Measurements from ENCODE around the gene XG.

Gene XG

GRCh38 chrX:2824886-2825285, 73.0 kb downstream of the XG start:
- Histone ChIP-seq H3K4me1 (ENCODE audit: low read length) (no peaks in the 10 kb centered on the region), H2AFZ (ENCODE audit: low read length) (no peak overlapping the region), H3K4me2 (ENCODE audit: low read depth, low read length) (no peak overlapping the region), H3K36me3 (replicated peaks; ENCODE audit: insufficient read depth, low read length) (no peaks in the 10 kb centered on the region), H3F3A (ENCODE audit: insufficient read depth, low read length) (no peaks in the 10 kb centered on the region), H3K27me3 (replicated peaks; ENCODE audit: insufficient read depth, low read length) (no peaks in the 10 kb centered on the region), H4K20me1 (ENCODE audit: insufficient read depth, low read length) (no peaks in the 10 kb centered on the region), H3K4me3 (ENCODE audit: low read length) (no peak overlapping the region), H3K9ac (ENCODE audit: low read length) (no peak overlapping the region), H3K9me3 (replicated peaks; ENCODE audit: insufficient read depth, low read length) (no peaks in the 10 kb centered on the region), H3K9me2 (replicated peaks; ENCODE audit: insufficient read depth, low read length) (no peaks in the 10 kb centered on the region), H3K79me2 (ENCODE audit: low read length) (no peaks in the 10 kb centered on the region), H3K27ac (ENCODE audit: low read length) (no peak overlapping the region)
- TF ChIP-seq EZH2phosphoT487 (IDR thresholded peaks at IDR 0.05; ENCODE audit: low read length): no peak
- no peak for TF ChIP-seq EZH2 (optimal IDR thresholded peaks at IDR 0.05; ENCODE audit: low read depth, low read length)
- TF ChIP-seq, protein P1, sequence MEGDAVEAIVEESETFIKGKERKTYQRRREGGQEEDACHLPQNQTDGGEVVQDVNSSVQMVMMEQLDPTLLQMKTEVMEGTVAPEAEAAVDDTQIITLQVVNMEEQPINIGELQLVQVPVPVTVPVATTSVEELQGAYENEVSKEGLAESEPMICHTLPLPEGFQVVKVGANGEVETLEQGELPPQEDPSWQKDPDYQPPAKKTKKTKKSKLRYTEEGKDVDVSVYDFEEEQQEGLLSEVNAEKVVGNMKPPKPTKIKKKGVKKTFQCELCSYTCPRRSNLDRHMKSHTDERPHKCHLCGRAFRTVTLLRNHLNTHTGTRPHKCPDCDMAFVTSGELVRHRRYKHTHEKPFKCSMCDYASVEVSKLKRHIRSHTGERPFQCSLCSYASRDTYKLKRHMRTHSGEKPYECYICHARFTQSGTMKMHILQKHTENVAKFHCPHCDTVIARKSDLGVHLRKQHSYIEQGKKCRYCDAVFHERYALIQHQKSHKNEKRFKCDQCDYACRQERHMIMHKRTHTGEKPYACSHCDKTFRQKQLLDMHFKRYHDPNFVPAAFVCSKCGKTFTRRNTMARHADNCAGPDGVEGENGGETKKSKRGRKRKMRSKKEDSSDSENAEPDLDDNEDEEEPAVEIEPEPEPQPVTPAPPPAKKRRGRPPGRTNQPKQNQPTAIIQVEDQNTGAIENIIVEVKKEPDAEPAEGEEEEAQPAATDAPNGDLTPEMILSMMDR (IDR thresholded peaks at IDR 0.05; ENCODE audit: low read length): no peak
- DNase-seq: no peak

- H3K4me1 ChIP-seq (ENCODE audit: low read length): no peaks in the 10 kb centered on the region
- TF ChIP-seq, protein P1 (IDR thresholded peaks at IDR 0.05; ENCODE audit: low read length): no peak
- no peak for TF ChIP-seq EZH2 (optimal IDR thresholded peaks at IDR 0.05; ENCODE audit: low read depth, low read length)
- no peak for TF ChIP-seq EZH2phosphoT487 (IDR thresholded peaks at IDR 0.05; ENCODE audit: low read length)
- H3K4me3 ChIP-seq (ENCODE audit: low read length): no peak within 1 kb of the TSS
- no peaks in the 10 kb centered on the region for H4K20me1 ChIP-seq (ENCODE audit: insufficient read depth, low read length)
- H3K27me3 ChIP-seq (replicated peaks; ENCODE audit: insufficient read depth, low read length): no peaks in the 10 kb centered on the region
- H3F3A ChIP-seq (ENCODE audit: insufficient read depth, low read length): no peaks in the 10 kb centered on the region
- no peak within 1 kb of the TSS for H3K27ac ChIP-seq (ENCODE audit: low read length)
- no peak for DNase-seq
- H3K9me3 ChIP-seq (replicated peaks; ENCODE audit: insufficient read depth, low read length): no peaks in the 10 kb centered on the region
- no peak within 1 kb of the TSS for H2AFZ ChIP-seq (ENCODE audit: low read length)
- H3K4me2 ChIP-seq (ENCODE audit: low read depth, low read length): no peak within 1 kb of the TSS
- H3K9me2 ChIP-seq (replicated peaks; ENCODE audit: insufficient read depth, low read length): no peaks in the 10 kb centered on the region
- H3K36me3 ChIP-seq (replicated peaks; ENCODE audit: insufficient read depth, low read length): no peaks in the 10 kb centered on the region
- H3K79me2 ChIP-seq (ENCODE audit: low read length): no peaks in the 10 kb centered on the region
- no peak within 1 kb of the TSS for H3K9ac ChIP-seq (ENCODE audit: low read length)
Measured at GRCh38 chrX:2828344-2828958, 76.6 kb downstream of the XG start, which contains the start of gene GYG2. Gene GYG2 (plus strand): TSS chrX:2828930. CDS start chrX:2830189, 1,259 bp downstream.

DNA sequence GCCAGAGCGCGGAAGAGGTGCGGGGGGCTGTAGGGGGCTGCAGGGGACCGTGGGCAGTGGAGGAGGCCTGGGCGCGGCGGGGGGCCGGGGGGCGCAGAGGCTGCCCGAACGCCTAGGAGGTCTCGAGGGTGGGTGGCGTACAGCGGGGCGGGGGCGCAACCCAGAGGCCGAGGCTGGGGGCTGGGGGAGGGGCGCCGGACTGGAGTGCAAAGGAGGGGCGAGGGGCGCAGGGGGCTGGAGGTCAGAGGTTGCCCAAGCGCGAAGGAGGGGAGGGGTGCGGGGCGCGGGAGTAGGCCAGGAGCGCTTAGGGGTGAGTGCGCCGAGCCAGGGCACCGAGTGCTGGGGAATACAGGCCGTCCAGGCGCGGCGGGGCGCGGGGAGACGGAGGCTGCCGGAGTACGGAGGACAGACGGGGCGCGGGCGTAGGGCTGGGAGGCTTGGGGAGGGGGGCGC, 77.1 kb downstream of the XG start:
- H3K36me3 ChIP-seq (replicated peaks; ENCODE audit: insufficient read depth, low read length): no peaks in the 10 kb centered on the region
- no peaks in the 10 kb centered on the region for H3K27me3 ChIP-seq (replicated peaks; ENCODE audit: insufficient read depth, low read length)
- no peak for DNase-seq
- no peak overlapping the region for H3K4me2 ChIP-seq (ENCODE audit: low read depth, low read length)
- H3F3A ChIP-seq (ENCODE audit: insufficient read depth, low read length): no peaks in the 10 kb centered on the region
- no peaks in the 10 kb centered on the region for H3K9me2 ChIP-seq (replicated peaks; ENCODE audit: insufficient read depth, low read length)
- no peak overlapping the region for H3K9ac ChIP-seq (ENCODE audit: low read length)
- no peaks in the 10 kb centered on the region for H4K20me1 ChIP-seq (ENCODE audit: insufficient read depth, low read length)
- no peaks in the 10 kb centered on the region for H3K9me3 ChIP-seq (replicated peaks; ENCODE audit: insufficient read depth, low read length)
- H2AFZ ChIP-seq (ENCODE audit: low read length): no peak overlapping the region
- no peak overlapping the region for H3K4me3 ChIP-seq (ENCODE audit: low read length)
- H3K27ac ChIP-seq (ENCODE audit: low read length): no peak overlapping the region
- H3K79me2 ChIP-seq (ENCODE audit: low read length): no peaks in the 10 kb centered on the region
- H3K4me1 ChIP-seq (ENCODE audit: low read length): no peaks in the 10 kb centered on the region
- TF ChIP-seq, protein P1 (IDR thresholded peaks at IDR 0.05; ENCODE audit: low read length): no peak
- no peak for TF ChIP-seq EZH2phosphoT487 (IDR thresholded peaks at IDR 0.05; ENCODE audit: low read length)
- TF ChIP-seq EZH2 (optimal IDR thresholded peaks at IDR 0.05; ENCODE audit: low read depth, low read length): no peak
